GM12878 (cell line): Measurements from ENCODE around the gene EXOC3L4. TPM values are rescaled to one million over a fixed set of nuclear protein-coding genes. Genes with fewer than 3 reads are reported as not detected.

ENCODE experiments used
- ATAC-seq: fragments of 200-7000 bp; cut with Tn5 transposase; 3 replicates; pipeline ENCODE4 v1.9.1; 2020; ENCODE audit warnings: mild to moderate bottlenecking, moderate library complexity
- BruUV-seq: library from RNA; stranded (reverse); fragments of 400-500 nt; replicated peaks from 2 replicates; lab custom pipeline; 2021; lab: Mats Ljungman, UMichigan
- CTCF ChIA-PET: fragments of 300-600 bp; sonication (Branson Sonifier 250); formaldehyde crosslinking; extraction: SDS; loops from one replicate; lab custom pipeline; 2021; ENCODE audit warnings: inconsistent platforms; lab: Yijun Ruan, JAX
- POLR2A ChIA-PET: fragments of 350-600 bp; formaldehyde crosslinking; extraction: SDS; loops from one replicate; lab custom pipeline; 2021; ENCODE audit warnings: inconsistent platforms; lab: Charles Lee
- RAD21 ChIA-PET: fragments of 300-600 bp; sonication (Branson Sonifier 250); formaldehyde crosslinking; loops from one replicate; lab custom pipeline; 2023; ENCODE audit warnings: antibody characterized with exemption; ENCODE audit not compliant: unreplicated experiment; lab: Charles Lee
- SMC1A ChIA-PET: fragments of 300-600 bp; sonication (Branson Sonifier 250); formaldehyde crosslinking; loops from one replicate; lab custom pipeline; 2023; ENCODE audit not compliant: unreplicated experiment, uncharacterized antibody; lab: Charles Lee
- DNase-seq: peaks from one replicate; pipeline ENCODE4 v3.0.0-alpha.2; 2011; ENCODE audit warnings: low read depth, low spot score
- FAIRE-seq: peaks from 3 replicates; lab custom pipeline; 2011; peaks lifted over from hg19 to GRCh38; lab: Jason Lieb, UNC
- H2AFZ ChIP-seq: 2 replicates; pipeline ENCODE4 v1.6.0; 2011; ENCODE audit warnings: low read depth, low read length, control low read depth; ENCODE audit not compliant: control insufficient read depth
- H3K27ac ChIP-seq: 2 replicates; pipeline ENCODE4 v1.5.1; 2011; ENCODE audit warnings: control low read depth; ENCODE audit not compliant: control insufficient read depth, insufficient read depth
- H3K27me3 ChIP-seq, 2 experiments: replicated peaks in 1 of 2; 2 replicates each; pipeline versions ENCODE4 v1.6.0 to v1.6.1; 2011; ENCODE audit warnings: low read length in 1 of 2; ENCODE audit not compliant: control insufficient read depth in 2 of 2, insufficient read depth in 2 of 2
- H3K36me3 ChIP-seq, 2 experiments: 2 replicates each; pipeline ENCODE4 v1.5.1; 2011; ENCODE audit warnings: low read length in 1 of 2; ENCODE audit not compliant: control insufficient read depth in 2 of 2, insufficient read depth in 2 of 2
- H3K4me1 ChIP-seq: 2 replicates; pipeline ENCODE4 v1.6.1; 2011; ENCODE audit warnings: mild to moderate bottlenecking, low read length, moderate library complexity, mixed read lengths; ENCODE audit not compliant: control insufficient read depth, insufficient read depth
- H3K4me2 ChIP-seq: 2 replicates; pipeline ENCODE4 v1.6.0; 2011; ENCODE audit warnings: control low read depth; ENCODE audit not compliant: control insufficient read depth, insufficient read depth
- H3K4me3 ChIP-seq: fragments of 200-600 bp; sonication (generic); 2 replicates; pipeline ENCODE4 v1.5.1; 2016
- H3K79me2 ChIP-seq: 2 replicates; pipeline ENCODE4 v1.6.0; 2011; ENCODE audit warnings: low read length; ENCODE audit not compliant: control insufficient read depth, insufficient read depth
- H3K9ac ChIP-seq: 2 replicates; pipeline ENCODE4 v1.8.0; 2011; ENCODE audit warnings: low read length, control low read depth, mixed read lengths; ENCODE audit not compliant: control insufficient read depth, insufficient read depth
- H3K9me3 ChIP-seq: replicated peaks from 3 replicates; pipeline ENCODE4 v1.5.1; 2011; ENCODE audit warnings: mild to moderate bottlenecking, low read length; ENCODE audit not compliant: control insufficient read depth, insufficient read depth
- H4K20me1 ChIP-seq: 2 replicates; pipeline ENCODE4 v1.6.0; 2011; ENCODE audit not compliant: control insufficient read depth, insufficient read depth
- BACH1 ChIP-seq: fragments of 450-650 bp; IDR thresholded peaks from 2 replicates; pipeline ENCODE4 v1.6.1; 2017; ENCODE audit warnings: mild to moderate bottlenecking, borderline replicate concordance
- BCL11A ChIP-seq: IDR thresholded peaks from 2 replicates; pipeline ENCODE4 v1.6.1; 2011; ENCODE audit warnings: low read depth, low read length
- CBFB ChIP-seq: IDR thresholded peaks from 2 replicates; pipeline ENCODE4 v1.6.1; 2016; ENCODE audit warnings: antibody characterized with exemption, low read depth
- HDAC6 ChIP-seq: fragments of 200-600 bp; sonication (generic); IDR thresholded peaks from one replicate; pipeline ENCODE4 v1.8.0; 2017; ENCODE audit warnings: antibody characterized with exemption; ENCODE audit not compliant: unreplicated experiment
- IKZF1 ChIP-seq: fragments of 450-650 bp; conservative IDR thresholded peaks from 2 replicates; pipeline ENCODE4 v1.6.1; 2017; ENCODE audit warnings: antibody characterized with exemption, mild to moderate bottlenecking
- IRF4 ChIP-seq: IDR thresholded peaks from 2 replicates; pipeline ENCODE4 v1.6.1; 2011; ENCODE audit warnings: low read depth, low read length
- KAT2A ChIP-seq: conservative IDR thresholded peaks from 2 replicates; pipeline ENCODE4 v1.6.1; 2011; ENCODE audit warnings: low read depth, low read length; ENCODE audit not compliant: control insufficient read depth
- LARP7 ChIP-seq: fragments of 450-650 bp; IDR thresholded peaks from 2 replicates; pipeline ENCODE4 v1.6.1; 2017; ENCODE audit warnings: mild to moderate bottlenecking
- NR2F1 ChIP-seq: fragments of 450-650 bp; conservative IDR thresholded peaks from 2 replicates; pipeline ENCODE4 v1.6.1; 2017; ENCODE audit warnings: mild to moderate bottlenecking
- POLR2A ChIP-seq: IDR thresholded peaks from 2 replicates; pipeline ENCODE4 v1.6.1; 2011; ENCODE audit warnings: low read depth, mild to moderate bottlenecking, low read length
- RAD21 ChIP-seq: IDR thresholded peaks from 2 replicates; pipeline ENCODE4 v1.6.1; 2011; ENCODE audit warnings: mild to moderate bottlenecking, low read depth, low read length, moderate library complexity; ENCODE audit not compliant: insufficient read depth
- RB1 ChIP-seq: fragments of 450-650 bp; formaldehyde crosslinking; IDR thresholded peaks from 2 replicates; pipeline ENCODE4 v1.6.1; 2017; ENCODE audit warnings: mild to moderate bottlenecking, borderline replicate concordance
- YY1 ChIP-seq: IDR thresholded peaks from 2 replicates; pipeline ENCODE4 v1.6.1; 2011; ENCODE audit warnings: low read depth, mild to moderate bottlenecking, low read length
- WGBS: methylation state at CpG from one replicate; pipeline ENCODE4 v1.1.6; 2016; ENCODE audit warnings: low lambda C conversion rate; ENCODE audit not compliant: insufficient replicate concordance, insufficient coverage; ENCODE audit errors: missing lambda C conversion rate; 5-methylcytosine and 5-hydroxymethylcytosine counted together
- in situ Hi-C: fragments of 300-500 bp; cut with MboI; formaldehyde crosslinking; loops from 9 replicates; pipeline ENCODE4 v1.14.3; 2018; ENCODE audit warnings: mixed read lengths
- intact Hi-C: fragments of 100-400 bp; cut with micrococcal nuclease; formaldehyde crosslinking; loops from one replicate; pipeline ENCODE4 v1.14.2; 2022; ENCODE audit not compliant: unreplicated experiment
- polyA plus RNA-seq, 11 experiments: library from polyadenylated mRNA; depleted of rRNA in 4 of 11; unstranded in 6 of 11; stranded (reverse) in 5 of 11; fragments of >200 nt; fragmentation: Nextera tagmentation in 4 of 11; fragmentation: Illumina TruSeq in 1 of 11; extraction: Ambion mirVana in 4 of 11; extraction: Trizol in 1 of 11; gene quantifications; 1 replicate in 1 of 11; 2 replicates in 10 of 11; pipeline versions ENCODE4 v1.2.1 to v1.2.3, GENCODE V29; 2011 to 2016; ENCODE audit warnings: inconsistent platforms in 2 of 11, missing spikeins in 2 of 11, low read depth in 1 of 11
- total RNA-seq, 4 experiments: library from RNA; depleted of rRNA in 3 of 4; stranded (reverse); fragments of >200 nt in 3 of 4; fragmentation: Illumina TruSeq in 1 of 4; extraction: Trizol in 1 of 4; gene quantifications; 2 replicates each; pipeline versions ENCODE4 v1.2.1 to v1.2.3, GENCODE V29; 2013 to 2021
- TF ChIP-seq, protein P1 (sequence below): fragments of 450-650 bp; IDR thresholded peaks from 2 replicates; pipeline ENCODE4 v1.6.1; 2018; ENCODE audit warnings: mild to moderate bottlenecking, low read depth, moderate library complexity; ENCODE audit not compliant: partially characterized antibody
- TF ChIP-seq, protein P2 (sequence below): fragments of 450-650 bp; conservative IDR thresholded peaks from 2 replicates; pipeline ENCODE4 v1.6.1; 2017; ENCODE audit warnings: mild to moderate bottlenecking, moderate library complexity
- TF ChIP-seq, protein P3 (sequence below): fragments of 450-650 bp; IDR thresholded peaks from 2 replicates; pipeline ENCODE4 v1.6.1; 2018; ENCODE audit warnings: borderline replicate concordance, mild to moderate bottlenecking; ENCODE audit not compliant: partially characterized antibody

Gene EXOC3L4
- total and polyA plus RNA-seq, 10 of the 15 experiments (the other 5 are each of a cell fraction or from before 2014, with no cell fraction given) = not detected

DNA sequence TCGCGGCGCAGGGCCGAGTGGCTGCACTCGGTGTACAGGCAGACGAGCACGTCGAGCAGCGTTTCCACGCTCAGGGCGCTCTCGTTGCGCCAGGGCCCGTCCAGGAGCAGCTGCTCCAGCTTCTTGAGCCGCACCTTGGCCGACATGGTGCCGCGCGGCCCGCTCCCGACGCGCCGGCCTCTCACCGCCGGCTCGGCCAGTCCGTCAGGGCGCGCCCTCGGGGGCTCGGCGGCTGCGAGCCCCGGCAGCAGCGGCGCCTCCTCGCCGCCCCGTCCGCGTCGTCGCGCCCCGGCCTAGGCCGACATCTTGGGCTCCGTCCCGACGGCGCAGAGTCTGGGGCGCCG, 37.5 kb upstream of the EXOC3L4 start:
- H3K9ac ChIP-seq = peak overlapping the region; percentile 51; the same call in 1 of the 2 replicates
- H3K4me1 ChIP-seq = peaks cover 3% of the 10 kb centered on the region
- H2AFZ ChIP-seq = peak overlapping the region; percentile 61
- H3K36me3 ChIP-seq = no peaks in the 10 kb centered on the region
- H3K9me3 ChIP-seq = no peaks in the 10 kb centered on the region
- H3K27me3 ChIP-seq = no peaks in the 10 kb centered on the region
- H4K20me1 ChIP-seq = no peaks in the 10 kb centered on the region
- ChIA-PET RAD21 (interaction anchor here (0.7 kb wide), 1 partner anchor 281 kb away, joined by 3 read pairs; no protein-coding TSS in a partner anchor), POLR2A (no interaction called here), SMC1A (no interaction called here), CTCF (no interaction called here)
- BruUV-seq = no TSS peak
- no peak for DNase-seq
- peak overlapping the region; percentile 38; the same call in 1 of the 2 replicates for H3K4me2 ChIP-seq
- intact Hi-C loops (loop anchor here (10.0 kb wide), 1 partner anchor 362 kb away; no protein-coding TSS in a partner anchor), in situ Hi-C loops (no loop called here)
- ATAC-seq = peak; percentile 28
- 18% methylated on average over 36 of the region's 53 CpGs for WGBS
- H3K4me3 ChIP-seq = peak overlapping the region; percentile 86
- no peak for FAIRE-seq
- peak overlapping the region; percentile 22; the same call in 1 of the 2 replicates for H3K27ac ChIP-seq
- TF ChIP-seq IKZF1 = peak; percentile 96
- 0 out of 2 replicates have a peak, but pooled peaks have one; percentile 17 for TF ChIP-seq BACH1
- TF ChIP-seq CBFB = no peak
- TF ChIP-seq NR2F1 = 0 out of 2 replicates have a peak, but pooled peaks have one; percentile 35
- TF ChIP-seq LARP7 = peak; percentile 88
- 0 out of 2 replicates have a peak, but pooled peaks have one; percentile 38 for TF ChIP-seq POLR2A
- TF ChIP-seq HDAC6 = no peak
- TF ChIP-seq KAT2A = no peak
- TF ChIP-seq, protein P1, sequence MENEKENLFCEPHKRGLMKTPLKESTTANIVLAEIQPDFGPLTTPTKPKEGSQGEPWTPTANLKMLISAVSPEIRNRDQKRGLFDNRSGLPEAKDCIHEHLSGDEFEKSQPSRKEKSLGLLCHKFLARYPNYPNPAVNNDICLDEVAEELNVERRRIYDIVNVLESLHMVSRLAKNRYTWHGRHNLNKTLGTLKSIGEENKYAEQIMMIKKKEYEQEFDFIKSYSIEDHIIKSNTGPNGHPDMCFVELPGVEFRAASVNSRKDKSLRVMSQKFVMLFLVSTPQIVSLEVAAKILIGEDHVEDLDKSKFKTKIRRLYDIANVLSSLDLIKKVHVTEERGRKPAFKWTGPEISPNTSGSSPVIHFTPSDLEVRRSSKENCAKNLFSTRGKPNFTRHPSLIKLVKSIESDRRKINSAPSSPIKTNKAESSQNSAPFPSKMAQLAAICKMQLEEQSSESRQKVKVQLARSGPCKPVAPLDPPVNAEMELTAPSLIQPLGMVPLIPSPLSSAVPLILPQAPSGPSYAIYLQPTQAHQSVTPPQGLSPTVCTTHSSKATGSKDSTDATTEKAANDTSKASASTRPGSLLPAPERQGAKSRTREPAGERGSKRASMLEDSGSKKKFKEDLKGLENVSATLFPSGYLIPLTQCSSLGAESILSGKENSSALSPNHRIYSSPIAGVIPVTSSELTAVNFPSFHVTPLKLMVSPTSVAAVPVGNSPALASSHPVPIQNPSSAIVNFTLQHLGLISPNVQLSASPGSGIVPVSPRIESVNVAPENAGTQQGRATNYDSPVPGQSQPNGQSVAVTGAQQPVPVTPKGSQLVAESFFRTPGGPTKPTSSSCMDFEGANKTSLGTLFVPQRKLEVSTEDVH = no peak
- TF ChIP-seq RB1 = no peak; the same call in 1 of the 2 replicates
- TF ChIP-seq RAD21 = no peak
- TF ChIP-seq YY1 = peak; percentile 79
- no peak for TF ChIP-seq IRF4
- TF ChIP-seq, protein P2, sequence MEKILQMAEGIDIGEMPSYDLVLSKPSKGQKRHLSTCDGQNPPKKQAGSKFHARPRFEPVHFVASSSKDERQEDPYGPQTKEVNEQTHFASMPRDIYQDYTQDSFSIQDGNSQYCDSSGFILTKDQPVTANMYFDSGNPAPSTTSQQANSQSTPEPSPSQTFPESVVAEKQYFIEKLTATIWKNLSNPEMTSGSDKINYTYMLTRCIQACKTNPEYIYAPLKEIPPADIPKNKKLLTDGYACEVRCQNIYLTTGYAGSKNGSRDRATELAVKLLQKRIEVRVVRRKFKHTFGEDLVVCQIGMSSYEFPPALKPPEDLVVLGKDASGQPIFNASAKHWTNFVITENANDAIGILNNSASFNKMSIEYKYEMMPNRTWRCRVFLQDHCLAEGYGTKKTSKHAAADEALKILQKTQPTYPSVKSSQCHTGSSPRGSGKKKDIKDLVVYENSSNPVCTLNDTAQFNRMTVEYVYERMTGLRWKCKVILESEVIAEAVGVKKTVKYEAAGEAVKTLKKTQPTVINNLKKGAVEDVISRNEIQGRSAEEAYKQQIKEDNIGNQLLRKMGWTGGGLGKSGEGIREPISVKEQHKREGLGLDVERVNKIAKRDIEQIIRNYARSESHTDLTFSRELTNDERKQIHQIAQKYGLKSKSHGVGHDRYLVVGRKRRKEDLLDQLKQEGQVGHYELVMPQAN = peak; percentile 55; the same call in 1 of the 2 replicates
- TF ChIP-seq, protein P3, sequence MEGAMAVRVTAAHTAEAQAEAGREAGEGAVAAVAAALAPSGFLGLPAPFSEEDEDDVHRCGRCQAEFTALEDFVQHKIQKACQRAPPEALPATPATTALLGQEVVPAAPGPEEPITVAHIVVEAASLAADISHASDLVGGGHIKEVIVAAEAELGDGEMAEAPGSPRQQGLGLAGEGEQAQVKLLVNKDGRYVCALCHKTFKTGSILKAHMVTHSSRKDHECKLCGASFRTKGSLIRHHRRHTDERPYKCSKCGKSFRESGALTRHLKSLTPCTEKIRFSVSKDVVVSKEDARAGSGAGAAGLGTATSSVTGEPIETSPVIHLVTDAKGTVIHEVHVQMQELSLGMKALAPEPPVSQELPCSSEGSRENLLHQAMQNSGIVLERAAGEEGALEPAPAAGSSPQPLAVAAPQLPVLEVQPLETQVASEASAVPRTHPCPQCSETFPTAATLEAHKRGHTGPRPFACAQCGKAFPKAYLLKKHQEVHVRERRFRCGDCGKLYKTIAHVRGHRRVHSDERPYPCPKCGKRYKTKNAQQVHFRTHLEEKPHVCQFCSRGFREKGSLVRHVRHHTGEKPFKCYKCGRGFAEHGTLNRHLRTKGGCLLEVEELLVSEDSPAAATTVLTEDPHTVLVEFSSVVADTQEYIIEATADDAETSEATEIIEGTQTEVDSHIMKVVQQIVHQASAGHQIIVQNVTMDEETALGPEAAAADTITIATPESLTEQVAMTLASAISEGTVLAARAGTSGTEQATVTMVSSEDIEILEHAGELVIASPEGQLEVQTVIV = no peak
- TF ChIP-seq BCL11A = no peak
- H3K79me2 ChIP-seq = peaks cover 41% of the 10 kb centered on the region
